Muscle of arm (tissue), 12 donors: Measurements from ENCODE around the gene SCG5. TPM values are rescaled to one million over a fixed set of nuclear protein-coding genes. Genes with fewer than 3 reads are reported as not detected.

Experiments
- polyA plus RNA-seq, 12 donors: library from polyadenylated mRNA; unstranded; fragments of 120-200 nt; gene quantifications; one replicate each; pipeline ENCODE4 v1.2.1, GENCODE V29; 2013; ENCODE audit not compliant: insufficient read length in 12 of 12

The SCG5 gene
- polyA plus RNA-seq, 12 donors = 8.6 to 24.7 (median 13.0) TPM; not detected in 2

Other genes with a start within 250 kb of the SCG5 start
- 1 to 10 TPM in 5 of 12 donors, under 1 TPM in 5, not detected in 2; 0.37 to 3.6 (median 0.97) TPM for gene GOLGA8K, start 238.4 kb upstream of the SCG5 start, polyA plus RNA-seq
- gene GOLGA8O, start 186.1 kb upstream of the SCG5 start, polyA plus RNA-seq = 1 to 10 TPM in 2 of 12 donors, under 1 TPM in 4, not detected in 6; 0.11 to 3.3 (median 0.31) TPM
- gene GOLGA8N, start 48.3 kb upstream of the SCG5 start, polyA plus RNA-seq = 10 to 100 TPM in 10 of 12 donors, 1 to 10 TPM in 1, not detected in 1; 9.0 to 50.0 (median 17.4) TPM
- 10 to 100 TPM in 11 of 12 donors, not detected in 1; 11.1 to 43.7 (median 18.2) TPM for gene ARHGAP11A, start 26.2 kb upstream of the SCG5 start, polyA plus RNA-seq
- 1 to 10 TPM in 5 of 12 donors, under 1 TPM in 6, not detected in 1; 0.53 to 5.6 (median 0.92) TPM for gene GREM1, start 76.3 kb downstream of the SCG5 start, polyA plus RNA-seq